ENCODE results near the gene GPT2. TPM values are rescaled to one million over a fixed set of nuclear protein-coding genes. Genes with fewer than 3 reads are reported as not detected.

Gene GPT2
- total RNA-seq, 1 donor from 2014 or later: 70.2 TPM

GRCh38 chr16:46915483-46916025 is 31.4 kb downstream of the GPT2 start:
- Histone ChIP-seq H3K9me3 (ENCODE audit: insufficient read depth, low read depth, low read length) (no peaks in the 10 kb centered on the region), H3K36me3 (ENCODE audit: insufficient read depth, low read length) (peaks cover 29% of the 10 kb centered on the region), H3K79me2 (ENCODE audit: insufficient read depth, low read length) (no peaks in the 10 kb centered on the region), H2AFZ (ENCODE audit: low read depth, low read length) (no peak overlapping the region), H4K20me1 (ENCODE audit: insufficient read depth, low read length) (peaks cover 8% of the 10 kb centered on the region), H3K4me2 (ENCODE audit: low read length) (no peak overlapping the region), H3K27me3 (ENCODE audit: insufficient read depth, low read length) (no peaks in the 10 kb centered on the region), H3K9ac (ENCODE audit: low read length) (no peak overlapping the region), H3K4me1 (ENCODE audit: insufficient read depth, low read length) (no peaks in the 10 kb centered on the region), H3K4me3 (ENCODE audit: insufficient read depth, low read depth, low read length) (no peak overlapping the region), H3K27ac (ENCODE audit: low read depth, low read length) (no peak overlapping the region)
- H3K27me3 Mint-ChIP-seq (ENCODE audit: low read depth, unreplicated experiment): no peaks in the 10 kb centered on the region
- TF ChIP-seq CTCF (IDR thresholded peaks at IDR 0.05; ENCODE audit: insufficient read depth, low read depth, low read length) (no peak), EZH2 (IDR thresholded peaks at IDR 0.05; ENCODE audit: insufficient read depth, low read length) (no peak)
- FAIRE-seq (no peak), DNase-seq (ENCODE audit: low read depth) (no peak)
- H3K4me3 Mint-ChIP-seq (ENCODE audit: unreplicated experiment): no peak overlapping the region
- H3K4me1 Mint-ChIP-seq (ENCODE audit: low read depth, unreplicated experiment): peaks cover 2% of the 10 kb centered on the region
- H3K27ac Mint-ChIP-seq (ENCODE audit: unreplicated experiment): no peak overlapping the region
- H3K9me3 Mint-ChIP-seq (ENCODE audit: unreplicated experiment): no peaks in the 10 kb centered on the region
- peaks cover 42% of the 10 kb centered on the region for H3K36me3 Mint-ChIP-seq (ENCODE audit: low read depth, unreplicated experiment)

GRCh38 chr16:46916980-46917379 is 32.8 kb downstream of the GPT2 start:
- FAIRE-seq (no peak), DNase-seq (ENCODE audit: low read depth) (no peak)
- Histone ChIP-seq H3K9me3 (ENCODE audit: insufficient read depth, low read depth, low read length) (no peaks in the 10 kb centered on the region), H3K36me3 (ENCODE audit: insufficient read depth, low read length) (peaks cover 26% of the 10 kb centered on the region), H3K4me3 (ENCODE audit: insufficient read depth, low read depth, low read length) (no peak overlapping the region), H3K9ac (ENCODE audit: low read length) (no peak overlapping the region), H3K79me2 (ENCODE audit: insufficient read depth, low read length) (no peaks in the 10 kb centered on the region), H3K4me2 (ENCODE audit: low read length) (no peak overlapping the region), H3K27me3 (ENCODE audit: insufficient read depth, low read length) (no peaks in the 10 kb centered on the region), H2AFZ (ENCODE audit: low read depth, low read length) (no peak overlapping the region), H3K4me1 (ENCODE audit: insufficient read depth, low read length) (no peaks in the 10 kb centered on the region), H3K27ac (ENCODE audit: low read depth, low read length) (no peak overlapping the region), H4K20me1 (ENCODE audit: insufficient read depth, low read length) (peaks cover 8% of the 10 kb centered on the region)
- H3K36me3 Mint-ChIP-seq (ENCODE audit: low read depth, unreplicated experiment): peaks cover 42% of the 10 kb centered on the region
- TF ChIP-seq EZH2 (IDR thresholded peaks at IDR 0.05; ENCODE audit: insufficient read depth, low read length): no peak
- no peak for TF ChIP-seq CTCF (IDR thresholded peaks at IDR 0.05; ENCODE audit: insufficient read depth, low read depth, low read length)
- no peaks in the 10 kb centered on the region for H3K27me3 Mint-ChIP-seq (ENCODE audit: low read depth, unreplicated experiment)
- no peak overlapping the region for H3K27ac Mint-ChIP-seq (ENCODE audit: unreplicated experiment)
- no peak overlapping the region for H3K4me3 Mint-ChIP-seq (ENCODE audit: unreplicated experiment)
- H3K9me3 Mint-ChIP-seq (ENCODE audit: unreplicated experiment): no peaks in the 10 kb centered on the region
- peaks cover 2% of the 10 kb centered on the region for H3K4me1 Mint-ChIP-seq (ENCODE audit: low read depth, unreplicated experiment)

DNA sequence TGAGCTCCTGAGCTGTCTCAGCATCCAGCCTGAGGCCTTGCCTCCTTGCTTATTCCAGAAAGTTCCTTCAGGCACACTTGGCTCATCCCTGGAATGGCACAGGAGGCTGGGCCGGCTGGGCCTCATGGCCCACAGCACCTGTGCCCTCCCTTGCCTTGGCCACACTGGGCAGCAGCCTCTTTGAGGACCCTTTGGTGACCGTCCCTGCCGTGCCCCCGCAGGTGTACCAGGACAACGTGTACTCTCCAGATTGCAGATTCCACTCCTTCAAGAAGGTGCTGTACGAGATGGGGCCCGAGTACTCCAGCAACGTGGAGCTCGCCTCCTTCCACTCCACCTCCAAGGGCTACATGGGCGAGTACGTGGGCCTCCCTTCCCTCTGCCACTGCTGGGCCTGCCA is 34.2 kb downstream of the GPT2 start:
- Mint-ChIP-seq H3K9me3 (ENCODE audit: unreplicated experiment) (no peaks in the 10 kb centered on the region), H3K36me3 (ENCODE audit: low read depth, unreplicated experiment) (peaks cover 46% of the 10 kb centered on the region), H3K4me3 (ENCODE audit: unreplicated experiment) (no peak overlapping the region), H3K27me3 (ENCODE audit: low read depth, unreplicated experiment) (no peaks in the 10 kb centered on the region), H3K4me1 (ENCODE audit: low read depth, unreplicated experiment) (peaks cover 2% of the 10 kb centered on the region), H3K27ac (ENCODE audit: unreplicated experiment) (no peak overlapping the region)
- Histone ChIP-seq H3K9ac (ENCODE audit: low read length) (no peak overlapping the region), H3K4me2 (ENCODE audit: low read length) (no peak overlapping the region), H3K36me3 (ENCODE audit: insufficient read depth, low read length) (peaks cover 20% of the 10 kb centered on the region), H3K27ac (ENCODE audit: low read depth, low read length) (no peak overlapping the region), H3K4me1 (ENCODE audit: insufficient read depth, low read length) (no peaks in the 10 kb centered on the region), H2AFZ (ENCODE audit: low read depth, low read length) (no peak overlapping the region), H3K79me2 (ENCODE audit: insufficient read depth, low read length) (no peaks in the 10 kb centered on the region), H3K4me3 (ENCODE audit: insufficient read depth, low read depth, low read length) (no peak overlapping the region), H4K20me1 (ENCODE audit: insufficient read depth, low read length) (peaks cover 8% of the 10 kb centered on the region), H3K27me3 (ENCODE audit: insufficient read depth, low read length) (no peaks in the 10 kb centered on the region), H3K9me3 (ENCODE audit: insufficient read depth, low read depth, low read length) (no peaks in the 10 kb centered on the region)
- FAIRE-seq (no peak), DNase-seq (ENCODE audit: low read depth) (no peak)
- TF ChIP-seq EZH2 (IDR thresholded peaks at IDR 0.05; ENCODE audit: insufficient read depth, low read length): no peak
- TF ChIP-seq CTCF (IDR thresholded peaks at IDR 0.05; ENCODE audit: insufficient read depth, low read depth, low read length): no peak

All from astrocyte (in vitro differentiated cells and primary cell).